GM21825 (cell line): ENCODE data around the gene CSE1L.
"Not testable (repeated sequence)": the region's sequence is repeated elsewhere in the genome, so short reads cannot be mapped to it uniquely, and the experiment has no call there.

ENCODE experiments used
- ATAC-seq: cut with Tn5 transposase; IDR thresholded peaks from one replicate; pipeline ENCODE4 v1.9.1; 2021; ENCODE audit warnings: mild to moderate bottlenecking, moderate library complexity; ENCODE audit not compliant: unreplicated experiment

CSE1L gene

GRCh38 chr20:49074521-49074920 lies 28.4 kb downstream of the CSE1L start:
- ATAC-seq, result no peak

- ATAC-seq, result no peak
Observed at GRCh38 chr20:49078310-49078709, 32.2 kb downstream of the CSE1L start.

GRCh38 chr20:49082295-49082694 lies 36.2 kb downstream of the CSE1L start:
- ATAC-seq, result not testable (repeated sequence)

- no peak for ATAC-seq
Observed at GRCh38 chr20:49091104-49091503, 45.0 kb downstream of the CSE1L start.

GRCh38 chr20:49091762-49092161 lies 45.6 kb downstream of the CSE1L start:
- no peak for ATAC-seq

- no peak for ATAC-seq
Observed at GRCh38 chr20:49096203-49096730, 50.2 kb downstream of the CSE1L start.

GRCh38 chr20:49097159-49097558 lies 51.0 kb downstream of the CSE1L start:
- ATAC-seq, result no peak

- no peak for ATAC-seq
Observed at GRCh38 chr20:49098136-49098535, 52.0 kb downstream of the CSE1L start.

- ATAC-seq, result no peak
Observed at GRCh38 chr20:49099011-49099410, 52.9 kb downstream of the CSE1L start.

- not testable (repeated sequence) for ATAC-seq
Observed at GRCh38 chr20:49100292-49100691, 54.2 kb downstream of the CSE1L start.

GRCh38 chr20:49100972-49101371 lies 54.9 kb downstream of the CSE1L start:
- ATAC-seq, result no peak

GRCh38 chr20:49103019-49103418 lies 56.9 kb downstream of the CSE1L start:
- ATAC-seq, result no peak

GRCh38 chr20:49103647-49104364 lies 57.7 kb downstream of the CSE1L start:
- ATAC-seq, result no peak

- no peak for ATAC-seq
Observed at GRCh38 chr20:49104365-49104648, 58.2 kb downstream of the CSE1L start.

- ATAC-seq, result not testable (repeated sequence)
Observed at GRCh38 chr20:49104979-49105547, 59.0 kb downstream of the CSE1L start.

- no peak for ATAC-seq
Observed at GRCh38 chr20:49106328-49106727, 60.2 kb downstream of the CSE1L start.

GRCh38 chr20:49110767-49111694 lies 64.9 kb downstream of the CSE1L start:
- ATAC-seq, result no peak

GRCh38 chr20:49112596-49113274 lies 66.6 kb downstream of the CSE1L start:
- no peak for ATAC-seq

GRCh38 chr20:49115564-49115963 lies 69.5 kb downstream of the CSE1L start:
- ATAC-seq, result no peak

GRCh38 chr20:49118307-49118706 lies 72.2 kb downstream of the CSE1L start:
- ATAC-seq, result no peak

- ATAC-seq, result no peak
Observed at GRCh38 chr20:49119988-49120387, 73.9 kb downstream of the CSE1L start.
